Endothelial cell of umbilical vein (primary cell): ENCODE data around the gene GARIN5B. TPM values are rescaled to one million over a fixed set of nuclear protein-coding genes. Genes with fewer than 3 reads are reported as not detected.

Experiments
- BruUV-seq: library from RNA; stranded (reverse); fragments of 400-500 nt; replicated peaks from 2 replicates; lab custom pipeline; 2021; lab: Mats Ljungman, UMichigan
- CTCF ChIA-PET: fragments of 300-600, 350-600 bp; sonication (Branson Sonifier 250); formaldehyde crosslinking; loops from one replicate; lab custom pipeline; 2021; ENCODE audit warnings: antibody characterized with exemption, inconsistent platforms; lab: Charles Lee
- POLR2A ChIA-PET: fragments of 300-600, 350-600 bp; sonication (Branson Sonifier 250); formaldehyde crosslinking; loops from one replicate; lab custom pipeline; 2021; ENCODE audit warnings: antibody characterized with exemption, inconsistent platforms; lab: Charles Lee
- DNase-seq: peaks from one replicate; pipeline ENCODE4 v3.0.0-alpha.2; 2011; ENCODE audit warnings: low read depth, low spot score
- FAIRE-seq: peaks from 2 replicates; lab custom pipeline; 2011; peaks lifted over from hg19 to GRCh38; lab: Jason Lieb, UNC
- H2AFZ ChIP-seq: 2 replicates; pipeline ENCODE4 v1.6.0; 2012; ENCODE audit warnings: low read depth, low read length, control low read depth, inconsistent platforms
- H3K27ac ChIP-seq: 2 replicates; pipeline ENCODE4 v1.5.1; 2011; ENCODE audit warnings: low read depth, mild to moderate bottlenecking, control low read depth, low read length, moderate library complexity; ENCODE audit not compliant: insufficient read depth
- H3K27me3 ChIP-seq, 2 experiments: 2 replicates each; pipeline versions ENCODE4 v1.6.0 to v1.6.1; 2011; ENCODE audit warnings: low read length in 2 of 2, mixed read lengths in 1 of 2; ENCODE audit not compliant: control insufficient read depth in 2 of 2, insufficient read depth in 2 of 2
- H3K36me3 ChIP-seq, 2 experiments: 2 replicates in 1 of 2; 3 replicates in 1 of 2; pipeline ENCODE4 v1.5.1; 2011; ENCODE audit warnings: low read length in 2 of 2, mild to moderate bottlenecking in 1 of 2, moderate library complexity in 1 of 2; ENCODE audit not compliant: control insufficient read depth in 2 of 2, insufficient read depth in 2 of 2; ENCODE audit errors: extremely low read depth in 1 of 2
- H3K4me1 ChIP-seq: 3 replicates; pipeline ENCODE4 v1.5.1; 2011; ENCODE audit warnings: mild to moderate bottlenecking, low read length; ENCODE audit not compliant: control insufficient read depth, insufficient read depth; ENCODE audit errors: extremely low read depth
- H3K4me2 ChIP-seq: 2 replicates; pipeline ENCODE4 v1.6.1; 2011; ENCODE audit warnings: low read length, control low read depth, mixed read lengths; ENCODE audit not compliant: insufficient read depth
- H3K4me3 ChIP-seq, 3 experiments: fragments of 200-600 bp in 1 of 3; sonication (generic), shearing (Covaris generic) in 1 of 3; replicated peaks in 1 of 3; 2 replicates each; pipeline ENCODE4 v1.5.1; 2011 to 2016; ENCODE audit warnings: control low read depth in 3 of 3, low read length in 3 of 3, mild to moderate bottlenecking in 2 of 3, inconsistent platforms in 1 of 3, low read depth in 1 of 3, moderate library complexity in 1 of 3; ENCODE audit not compliant: insufficient read depth in 1 of 3
- H3K79me2 ChIP-seq: 2 replicates; pipeline ENCODE4 v1.6.0; 2012; ENCODE audit warnings: low read length, inconsistent platforms; ENCODE audit not compliant: control insufficient read depth, insufficient read depth
- H3K9ac ChIP-seq: replicated peaks from 2 replicates; pipeline ENCODE3; 2011; ENCODE audit warnings: low read length, control low read depth; ENCODE audit not compliant: insufficient read depth; ENCODE audit errors: extremely low read depth
- H3K9me1 ChIP-seq: replicated peaks from 3 replicates; pipeline ENCODE4 v1.6.0; 2011; ENCODE audit warnings: mild to moderate bottlenecking, low read length; ENCODE audit not compliant: control insufficient read depth, insufficient read depth; ENCODE audit errors: extremely low read depth
- H3K9me3 ChIP-seq: replicated peaks from 2 replicates; pipeline ENCODE4 v1.5.1; 2012; ENCODE audit warnings: low read length, inconsistent platforms; ENCODE audit not compliant: control insufficient read depth, insufficient read depth
- H4K20me1 ChIP-seq: replicated peaks from 2 replicates; pipeline ENCODE3; 2011; ENCODE audit warnings: mild to moderate bottlenecking, low read length; ENCODE audit not compliant: control insufficient read depth, insufficient read depth; ENCODE audit errors: extremely low read depth
- CTCF ChIP-seq, 2 donors: IDR thresholded peaks; 1 replicate in 1 of 2; 2 replicates in 1 of 2; pipeline ENCODE4 v1.5.1; 2011; ENCODE audit warnings: low read length in 2 of 2, mild to moderate bottlenecking in 2 of 2, moderate library complexity in 2 of 2, control low read depth in 1 of 2, inconsistent platforms in 1 of 2, low read depth in 1 of 2; ENCODE audit not compliant: insufficient read depth in 1 of 2; ENCODE audit errors: extremely low read depth in 1 of 2
- EZH2 ChIP-seq: IDR thresholded peaks from 2 replicates; pipeline ENCODE4 v1.6.1; 2012; ENCODE audit warnings: borderline replicate concordance, low read depth, mild to moderate bottlenecking, moderate library complexity, low read length, inconsistent platforms; ENCODE audit not compliant: severe bottlenecking
- GATA2 ChIP-seq: IDR thresholded peaks from 2 replicates; pipeline ENCODE4 v1.7.0; 2011; ENCODE audit warnings: low read depth, mild to moderate bottlenecking, moderate library complexity, mixed read lengths, low read length; ENCODE audit not compliant: insufficient read length, insufficient read depth
- MAX ChIP-seq: IDR thresholded peaks from 2 replicates; pipeline ENCODE4 v1.6.1; 2011; ENCODE audit not compliant: insufficient read depth, insufficient read length
- MYC ChIP-seq: IDR thresholded peaks from one replicate; pipeline ENCODE4 v1.6.1; 2011; ENCODE audit warnings: mild to moderate bottlenecking, low read depth, low read length
- POLR2A ChIP-seq: IDR thresholded peaks from 2 replicates; pipeline ENCODE4 v1.6.1; 2012; ENCODE audit warnings: low read depth, mild to moderate bottlenecking, control low read depth, low read length
- dilution Hi-C: fragments of 300-500 bp; cut with MboI; formaldehyde crosslinking; loops from one replicate; pipeline ENCODE4 v1.15.0; 2019; ENCODE audit warnings: low sequenced_read_pairs; ENCODE audit not compliant: extremely low pct_ligation_motif_present
- intact Hi-C: fragments of 100-400 bp; cut with micrococcal nuclease; formaldehyde crosslinking; loops from one replicate; pipeline ENCODE4 v1.10.0; 2022
- polyA plus RNA-seq, 4 experiments: library from polyadenylated mRNA; depleted of rRNA in 3 of 4; stranded (reverse) in 3 of 4; unstranded in 1 of 4; fragments of >200 nt; gene quantifications; 2 replicates each; pipeline versions ENCODE4 v1.2.1 to v1.2.3, GENCODE V29; 2011 to 2012; ENCODE audit warnings: missing spikeins in 1 of 4
- total RNA-seq: library from RNA; stranded (reverse); gene quantifications from 2 replicates; pipeline ENCODE4 v1.2.3, GENCODE V29; 2021

Gene GARIN5B
- total and polyA plus RNA-seq, 2 donors (not counting 3 experiments of a cell fraction or from before 2014, with no cell fraction given) = not detected

- POLR2A ChIA-PET = interaction anchor here (0.6 to 1.6 kb wide), 4 partner anchors 20 to 177 kb away, joined by 3 to 7 read pairs (median 4); partner anchors contain the start of genes HSPBP1 and UBE2S
- H4K20me1 ChIP-seq = peaks cover 4% of the 10 kb centered on the region
- no peaks in the 10 kb centered on the region for H3K9me3 ChIP-seq
- peaks cover 41% of the 10 kb centered on the region for H3K79me2 ChIP-seq
- H3K9ac ChIP-seq = no peak overlapping the region
- H3K9me1 ChIP-seq = no peaks in the 10 kb centered on the region
- intact Hi-C loops (loop anchor here (10.0 kb wide), 2 partner anchors 217 to 243 kb away; partner anchors contain the start of genes TNNT1, ZNF524 and ZNF865), dilution Hi-C loops (no loop called here)
- no peaks in the 10 kb centered on the region for H3K27me3 ChIP-seq
- no peak overlapping the region for H2AFZ ChIP-seq
- TF ChIP-seq GATA2 = no peak
- no peak for TF ChIP-seq EZH2
- no peak for TF ChIP-seq POLR2A
- no peak for TF ChIP-seq MYC
- no peak for TF ChIP-seq MAX
- TF ChIP-seq CTCF (IDR thresholded peaks at IDR 0.05; ENCODE audit: extremely low read depth in 1 of 2, insufficient read depth in 1 of 2, low read depth in 1 of 2, low read length in 2 of 2) = no peak
- H3K4me3 ChIP-seq = peak overlapping the region in 2 of 3 experiments; percentile 67 to 69
- CTCF ChIA-PET = interaction anchor here (2.9 kb wide), 1 partner anchor 86 kb away, joined by 10 read pairs; no protein-coding TSS in a partner anchor
- FAIRE-seq = no peak
- no peak for DNase-seq
- H3K4me1 ChIP-seq = peaks cover 31% of the 10 kb centered on the region
- H3K4me2 ChIP-seq = peak overlapping the region; percentile 96
- BruUV-seq = no TSS peak
- peaks cover 14 to 30% of the 10 kb centered on the region in 2 experiments for H3K36me3 ChIP-seq
- no peak overlapping the region for H3K27ac ChIP-seq
These were observed 24.9 kb upstream of the GARIN5B start for GRCh38 chr19:55387736-55388497.
